ENCODE results near the gene IRS2. TPM values are rescaled to one million over a fixed set of nuclear protein-coding genes. Genes with fewer than 3 reads are reported as not detected.
A peak's percentile ranks its signal among the peaks of the same experiment; 100 is the strongest.

The IRS2 gene
- polyA plus RNA-seq, 1 donor (not counting 4 experiments of a cell fraction or from before 2014, with no cell fraction given): 2.3 TPM

DNA sequence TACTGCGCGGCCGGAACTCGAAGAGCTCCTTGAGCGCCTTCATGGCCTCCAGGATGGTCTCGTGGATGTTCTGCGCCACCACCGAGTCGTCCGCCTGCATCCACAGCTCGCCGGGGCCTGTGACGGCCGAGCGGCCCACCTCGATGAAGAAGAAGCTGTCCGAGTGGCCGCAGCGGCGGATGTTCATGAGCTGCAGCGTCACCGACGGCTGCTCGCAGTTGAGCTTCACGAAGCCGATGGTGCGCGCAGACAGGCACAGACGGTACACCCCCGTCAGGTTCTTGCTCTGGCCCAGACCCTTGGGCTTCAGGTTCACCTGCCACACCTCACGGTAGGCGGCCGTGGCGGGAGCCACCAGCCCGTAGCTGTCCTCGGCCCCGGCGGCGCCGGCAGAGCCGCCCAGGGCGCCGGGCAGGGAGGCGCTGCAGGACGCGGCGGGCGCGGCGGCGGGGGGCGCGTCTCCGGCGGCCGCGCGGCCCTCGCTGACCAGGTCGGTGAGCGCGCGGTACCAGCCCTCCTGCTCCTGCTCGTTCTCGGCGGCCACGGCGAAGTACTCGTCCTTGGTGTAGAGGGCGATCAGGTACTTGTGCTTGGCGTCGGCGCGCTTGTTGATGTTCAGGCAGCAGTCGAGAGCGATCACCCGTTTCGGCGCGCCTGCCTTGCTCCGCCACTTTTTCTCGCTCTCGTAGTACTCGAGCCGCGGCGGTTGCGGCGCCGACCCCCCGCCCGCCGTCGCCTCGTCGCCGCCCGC lies 1.1 kb downstream of the IRS2 start:
- Histone ChIP-seq H3K36me3 (ENCODE audit: control insufficient read depth in 2 of 2, extremely low read depth in 1 of 2, insufficient read depth in 2 of 2, low read length in 2 of 2) (no peaks in the 10 kb centered on the region), H3K9ac (ENCODE audit: control insufficient read depth, extremely low read depth, insufficient read depth, low read length) (peak overlapping the region; percentile 78), H2AFZ (ENCODE audit: control insufficient read depth, low read length) (peak overlapping the region; percentile 49), H4K20me1 (ENCODE audit: control insufficient read depth, extremely low read depth, insufficient read depth, low read length) (no peaks in the 10 kb centered on the region), H3K9me3 (ENCODE audit: control insufficient read depth, low read depth, low read length) (no peaks in the 10 kb centered on the region), H3K4me1 (ENCODE audit: control insufficient read depth, extremely low read depth, insufficient read depth, low read length) (peaks cover 14% of the 10 kb centered on the region), H3K27me3 (ENCODE audit: control insufficient read depth, extremely low read depth, insufficient read depth, low read length) (no peaks in the 10 kb centered on the region), H3K4me2 (ENCODE audit: control insufficient read depth, extremely low read depth, insufficient read depth, low read depth, low read length) (peak overlapping the region; percentile 73), H3K79me2 (ENCODE audit: control insufficient read depth, insufficient read depth, low read length) (peaks cover 44% of the 10 kb centered on the region), H3K27ac (ENCODE audit: control insufficient read depth, insufficient read depth, low read length) (peak overlapping the region; percentile 56), H3K4me3 (ENCODE audit: control insufficient read depth in 2 of 3, extremely low read depth in 1 of 3, insufficient read depth in 2 of 3, low read depth in 1 of 3, low read length in 3 of 3) (peak overlapping the region; percentile 66 to 73 (median 66)), H3K9me1 (ENCODE audit: control insufficient read depth, extremely low read depth, insufficient read depth, low read length) (no peaks in the 10 kb centered on the region)
- dilution Hi-C loops (cut with MboI; ENCODE audit: extremely low pct_ligation_motif_present, low sequenced_read_pairs): no loop called here
- TF ChIP-seq, protein P1, sequence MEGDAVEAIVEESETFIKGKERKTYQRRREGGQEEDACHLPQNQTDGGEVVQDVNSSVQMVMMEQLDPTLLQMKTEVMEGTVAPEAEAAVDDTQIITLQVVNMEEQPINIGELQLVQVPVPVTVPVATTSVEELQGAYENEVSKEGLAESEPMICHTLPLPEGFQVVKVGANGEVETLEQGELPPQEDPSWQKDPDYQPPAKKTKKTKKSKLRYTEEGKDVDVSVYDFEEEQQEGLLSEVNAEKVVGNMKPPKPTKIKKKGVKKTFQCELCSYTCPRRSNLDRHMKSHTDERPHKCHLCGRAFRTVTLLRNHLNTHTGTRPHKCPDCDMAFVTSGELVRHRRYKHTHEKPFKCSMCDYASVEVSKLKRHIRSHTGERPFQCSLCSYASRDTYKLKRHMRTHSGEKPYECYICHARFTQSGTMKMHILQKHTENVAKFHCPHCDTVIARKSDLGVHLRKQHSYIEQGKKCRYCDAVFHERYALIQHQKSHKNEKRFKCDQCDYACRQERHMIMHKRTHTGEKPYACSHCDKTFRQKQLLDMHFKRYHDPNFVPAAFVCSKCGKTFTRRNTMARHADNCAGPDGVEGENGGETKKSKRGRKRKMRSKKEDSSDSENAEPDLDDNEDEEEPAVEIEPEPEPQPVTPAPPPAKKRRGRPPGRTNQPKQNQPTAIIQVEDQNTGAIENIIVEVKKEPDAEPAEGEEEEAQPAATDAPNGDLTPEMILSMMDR (optimal IDR thresholded peaks at IDR 0.05 in 1 of 3, IDR thresholded peaks at IDR 0.05 in 1 of 3, conservative IDR thresholded peaks at IDR 0.05 in 1 of 3; ENCODE audit: extremely low read depth in 1 of 3, insufficient read depth in 2 of 3, low read length in 3 of 3): no peak
- no peak for TF ChIP-seq EZH2 (IDR thresholded peaks at IDR 0.05; ENCODE audit: low read length)
- DNase-seq (ENCODE audit: low read depth, low spot score): no peak
- no peak for FAIRE-seq

DNA sequence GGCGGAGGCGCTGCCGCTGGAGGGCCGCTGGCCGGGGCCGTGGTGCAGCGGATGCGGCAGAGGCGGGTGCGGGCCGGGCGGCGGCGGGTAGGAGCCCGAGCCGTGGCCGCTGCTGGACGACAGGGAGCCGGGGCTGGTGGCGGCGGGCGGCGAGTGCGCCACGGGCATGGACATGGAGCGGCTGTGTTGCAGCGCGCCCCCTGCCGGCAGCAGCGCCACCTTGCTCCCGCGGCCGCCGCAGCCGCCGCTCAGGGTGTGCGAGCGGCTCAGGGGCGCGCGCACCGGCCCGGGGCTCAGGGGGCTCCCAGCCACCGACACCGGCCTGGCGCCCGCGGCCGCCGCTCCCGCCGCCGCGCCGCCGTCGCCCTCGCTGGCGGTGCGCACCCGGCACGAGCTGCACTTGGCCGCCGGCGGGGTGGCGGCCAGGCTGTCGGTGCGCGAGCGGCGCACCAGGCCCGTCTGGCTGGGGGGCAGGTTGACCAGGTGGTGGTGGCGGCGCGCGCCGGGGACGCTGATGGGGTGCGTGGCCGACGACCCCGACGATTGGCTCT lies 1.7 kb downstream of the IRS2 start:
- H3K36me3 ChIP-seq (ENCODE audit: control insufficient read depth in 2 of 2, extremely low read depth in 1 of 2, insufficient read depth in 2 of 2, low read length in 2 of 2): no peaks in the 10 kb centered on the region
- peak overlapping the region; percentile 66 to 73 (median 66) for H3K4me3 ChIP-seq (ENCODE audit: control insufficient read depth in 2 of 3, extremely low read depth in 1 of 3, insufficient read depth in 2 of 3, low read depth in 1 of 3, low read length in 3 of 3)
- H3K79me2 ChIP-seq (ENCODE audit: control insufficient read depth, insufficient read depth, low read length): peaks cover 51% of the 10 kb centered on the region
- dilution Hi-C loops (cut with MboI; ENCODE audit: extremely low pct_ligation_motif_present, low sequenced_read_pairs): no loop called here
- no peaks in the 10 kb centered on the region for H3K9me1 ChIP-seq (ENCODE audit: control insufficient read depth, extremely low read depth, insufficient read depth, low read length)
- TF ChIP-seq, protein P1 (optimal IDR thresholded peaks at IDR 0.05 in 1 of 3, IDR thresholded peaks at IDR 0.05 in 1 of 3, conservative IDR thresholded peaks at IDR 0.05 in 1 of 3; ENCODE audit: extremely low read depth in 1 of 3, insufficient read depth in 2 of 3, low read length in 3 of 3): peak in 2 of 3 experiments; percentile 51 to 85
- no peak for TF ChIP-seq EZH2 (IDR thresholded peaks at IDR 0.05; ENCODE audit: low read length)
- peak overlapping the region; percentile 49 for H3K27ac ChIP-seq (ENCODE audit: control insufficient read depth, insufficient read depth, low read length)
- no peaks in the 10 kb centered on the region for H3K9me3 ChIP-seq (ENCODE audit: control insufficient read depth, low read depth, low read length)
- H3K4me1 ChIP-seq (ENCODE audit: control insufficient read depth, extremely low read depth, insufficient read depth, low read length): peaks cover 20% of the 10 kb centered on the region
- DNase-seq (ENCODE audit: low read depth, low spot score) (no peak), FAIRE-seq (no peak)
- peak overlapping the region; percentile 33 for H2AFZ ChIP-seq (ENCODE audit: control insufficient read depth, low read length)
- H3K27me3 ChIP-seq (ENCODE audit: control insufficient read depth, extremely low read depth, insufficient read depth, low read length): no peaks in the 10 kb centered on the region
- no peaks in the 10 kb centered on the region for H4K20me1 ChIP-seq (ENCODE audit: control insufficient read depth, extremely low read depth, insufficient read depth, low read length)
- H3K4me2 ChIP-seq (ENCODE audit: control insufficient read depth, extremely low read depth, insufficient read depth, low read depth, low read length): peak overlapping the region; percentile 73
- peak overlapping the region; percentile 78 for H3K9ac ChIP-seq (ENCODE audit: control insufficient read depth, extremely low read depth, insufficient read depth, low read length)
